Thoracic aorta (tissue), 2 donors: ENCODE data around the gene LUZP2. TPM values are rescaled to one million over a fixed set of nuclear protein-coding genes. Genes with fewer than 3 reads are reported as not detected.

Source experiments
- ATAC-seq: fragments of 150-250 bp; one replicate; pipeline ENCODE4 v1.8.0; 2017; ENCODE audit warnings: low read depth; ENCODE audit not compliant: insufficient number of reproducible peaks, low FRiP score
- DNase-seq: peaks from one replicate; pipeline ENCODE4 v3.0.0-alpha.2; 2020; ENCODE audit warnings: low spot score
- H3K27ac ChIP-seq, 2 donors: fragments of 200-600 bp; sonication (generic); 1 replicate in 1 of 2; 2 replicates in 1 of 2; pipeline ENCODE4 v1.5.1; 2016; ENCODE audit warnings: mild to moderate bottlenecking in 2 of 2, moderate library complexity in 2 of 2
- H3K27me3 ChIP-seq: fragments of 200-600 bp; sonication (generic); replicated peaks from 2 replicates; pipeline ENCODE4 v1.6.0; 2016; ENCODE audit warnings: mild to moderate bottlenecking; ENCODE audit not compliant: insufficient read depth
- H3K36me3 ChIP-seq: fragments of 200-600 bp; sonication (generic); one replicate; pipeline ENCODE4 v1.5.1; 2016
- H3K4me1 ChIP-seq, 2 donors: fragments of 200-600 bp; sonication (generic); 1 replicate in 1 of 2; 2 replicates in 1 of 2; pipeline versions ENCODE4 v1.5.1 to v1.6.0; 2016; ENCODE audit warnings: low read depth in 2 of 2, mild to moderate bottlenecking in 1 of 2; ENCODE audit not compliant: control insufficient read depth in 1 of 2
- H3K4me3 ChIP-seq: fragments of 200-600 bp; sonication (generic); 2 replicates; pipeline ENCODE4 v1.5.1; 2016; ENCODE audit warnings: mild to moderate bottlenecking
- H3K9me3 ChIP-seq: fragments of 200-600 bp; sonication (generic); 2 replicates; pipeline ENCODE4 v1.5.1; 2016
- CTCF ChIP-seq: fragments of 200-600 bp; sonication (generic); IDR thresholded peaks from one replicate; pipeline ENCODE4 v1.5.1; 2019; ENCODE audit warnings: antibody characterized with exemption
- total RNA-seq, 2 donors: library from RNA; depleted of rRNA; stranded (reverse); fragments of >200 nt; gene quantifications; one replicate each; pipeline versions ENCODE4 v1.1.0 to v1.2.3, GENCODE V29; 2016

Gene LUZP2
- total RNA-seq = under 1 TPM in 1 of 2 donors, not detected in 1; 0.41 TPM

GRCh38 chr11:24496736-24497725 is at the start of gene LUZP2:
TSS of gene LUZP2 (plus strand) at chr11:24497053.
- Histone ChIP-seq H3K4me1 (peaks cover 0 to 6% of the 10 kb centered on the region in 2 donors), H3K27me3 (no peaks in the 10 kb centered on the region), H3K36me3 (no peaks in the 10 kb centered on the region), H3K4me3 (peak within 1 kb of the TSS; percentile 63), H3K27ac (no peak within 1 kb of the TSS), H3K9me3 (no peaks in the 10 kb centered on the region)
- DNase-seq = no peak
- ATAC-seq = no peak
- TF ChIP-seq CTCF = no peak

- Histone ChIP-seq H3K27ac (no peak overlapping the region), H3K27me3 (no peaks in the 10 kb centered on the region), H3K36me3 (no peaks in the 10 kb centered on the region), H3K9me3 (no peaks in the 10 kb centered on the region), H3K4me1 (no peaks in the 10 kb centered on the region), H3K4me3 (no peak overlapping the region)
- no peak for TF ChIP-seq CTCF
- ATAC-seq = no peak
- no peak for DNase-seq
Observed at GRCh38 chr11:24453129-24453718, 43.6 kb upstream of the LUZP2 start.

GRCh38 chr11:24457985-24458384 is 38.9 kb upstream of the LUZP2 start:
- Histone ChIP-seq H3K4me1 (no peaks in the 10 kb centered on the region), H3K27me3 (no peaks in the 10 kb centered on the region), H3K9me3 (no peaks in the 10 kb centered on the region), H3K36me3 (no peaks in the 10 kb centered on the region), H3K27ac (no peak overlapping the region), H3K4me3 (no peak overlapping the region)
- TF ChIP-seq CTCF = no peak
- ATAC-seq = no peak
- no peak for DNase-seq

- Histone ChIP-seq H3K9me3 (no peaks in the 10 kb centered on the region), H3K36me3 (no peaks in the 10 kb centered on the region)
Observed at GRCh38 chr11:24470431-24470830, 26.4 kb upstream of the LUZP2 start.

More at GRCh38 chr11:24470431-24470830, 26.4 kb upstream of the LUZP2 start:
- Histone ChIP-seq H3K27me3 (no peaks in the 10 kb centered on the region), H3K27ac (no peak overlapping the region), H3K4me1 (no peaks in the 10 kb centered on the region), H3K4me3 (no peak overlapping the region)
- ATAC-seq (no peak), DNase-seq (no peak)
- no peak for TF ChIP-seq CTCF
